ENCODE data around the gene LARGE2. TPM values are rescaled to one million over a fixed set of nuclear protein-coding genes. Genes with fewer than 3 reads are reported as not detected.

LARGE2 gene
- total RNA-seq, 1 experiment from 2014 or later = 67.6 TPM

- ATAC-seq (no peak), DNase-seq (ENCODE audit: low read depth, low spot score) (no peak)
- H3K9me3 ChIP-seq (ENCODE audit: control insufficient read depth in 1 of 2, insufficient read depth in 1 of 2, low read depth in 1 of 2, low read length in 2 of 2) = no peaks in the 10 kb centered on the region
- no peaks in the 10 kb centered on the region for H4K20me1 ChIP-seq (ENCODE audit: insufficient read depth)
- H2AFZ ChIP-seq (ENCODE audit: low read depth, low read length, poor library complexity, severe bottlenecking) = no peak overlapping the region
- H3K27ac ChIP-seq (ENCODE audit: low read depth, low read length) = no peak overlapping the region
- RAD21 ChIA-PET (ENCODE audit: low non-redundant PET in 1 of 2, low total read pairs in 2 of 2, uncharacterized antibody in 2 of 2, unreplicated experiment in 2 of 2) = no interaction called here
- POLR2A ChIA-PET = no interaction called here
- no peak overlapping the region for H3K4me3 ChIP-seq (replicated peaks in 1 of 2; ENCODE audit: low read depth in 1 of 2, low read length in 2 of 2)
- CTCF ChIA-PET = no interaction called here
- H3K9me2 ChIP-seq (ENCODE audit: insufficient read depth) = no peaks in the 10 kb centered on the region
- BruUV-seq (replicated peaks) = no TSS peak
- no peaks in the 10 kb centered on the region for H3K36me3 ChIP-seq (ENCODE audit: control insufficient read depth in 1 of 2, insufficient read depth in 2 of 2, low read length in 2 of 2)
- no peak overlapping the region for H3K4me2 ChIP-seq (ENCODE audit: low read length)
- no peaks in the 10 kb centered on the region for H3K27me3 ChIP-seq (ENCODE audit: insufficient read depth, low read length)
- H3K4me1 ChIP-seq (ENCODE audit: control insufficient read depth in 1 of 2, insufficient read depth in 2 of 2, low read length in 2 of 2) = peaks cover 3 to 8% of the 10 kb centered on the region in 2 experiments; a peak in 3 of 4 replicates
- no peaks in the 10 kb centered on the region for H3K79me2 ChIP-seq (ENCODE audit: insufficient read depth, low read length)
- intact Hi-C loops (cut with micrococcal nuclease) = no loop called here
- no peak overlapping the region for H3K9ac ChIP-seq (ENCODE audit: low read length)
- TF ChIP-seq YY1 (IDR thresholded peaks at IDR 0.05; ENCODE audit: extremely low read depth, insufficient replicate concordance, low read depth, low read length) (no peak), ZFX (IDR thresholded peaks at IDR 0.05) (no peak), MAX (IDR thresholded peaks at IDR 0.05) (no peak), ZBTB33 (IDR thresholded peaks at IDR 0.05; ENCODE audit: extremely low read depth, insufficient replicate concordance, low read length) (no peak), SRF (IDR thresholded peaks at IDR 0.05; ENCODE audit: low read depth) (no peak), RAD21 (IDR thresholded peaks at IDR 0.05; ENCODE audit: low read depth) (no peak), POLR2A (IDR thresholded peaks at IDR 0.05; ENCODE audit: borderline replicate concordance, extremely low read depth, insufficient read depth, insufficient read length) (no peak), CEBPB (IDR thresholded peaks at IDR 0.05; ENCODE audit: low read depth) (no peak), CBX3 (IDR thresholded peaks at IDR 0.05; ENCODE audit: low read depth) (no peak), ATF3 (IDR thresholded peaks at IDR 0.05) (no peak), EZH2phosphoT487 (IDR thresholded peaks at IDR 0.05; ENCODE audit: borderline replicate concordance) (no peak), TCF7L2 (IDR thresholded peaks at IDR 0.05; ENCODE audit: borderline replicate concordance, extremely low read depth, insufficient read depth, insufficient read length) (no peak), CTCF (IDR thresholded peaks at IDR 0.05 in 2 of 3, conservative IDR thresholded peaks at IDR 0.05 in 1 of 3; ENCODE audit: borderline replicate concordance in 1 of 3, insufficient read depth in 1 of 3, low read depth in 2 of 3, low read length in 2 of 3) (no peak), SP1 (IDR thresholded peaks at IDR 0.05; ENCODE audit: low read depth) (no peak), ELF1 (IDR thresholded peaks at IDR 0.05; ENCODE audit: borderline replicate concordance, low read depth) (no peak), FOSL1 (IDR thresholded peaks at IDR 0.05; ENCODE audit: low read depth) (no peak), SIN3A (IDR thresholded peaks at IDR 0.05; ENCODE audit: low read depth) (no peak), EGR1 (IDR thresholded peaks at IDR 0.05; ENCODE audit: low read depth) (no peak), EZH2 (IDR thresholded peaks at IDR 0.05) (no peak)
These were observed 29.6 kb upstream of the LARGE2 start for GRCh38 chr11:45892856-45893255.

Data from HCT116 (cell line).